ENCODE measurements around the gene FXR2. TPM values are rescaled to one million over a fixed set of nuclear protein-coding genes. Genes with fewer than 3 reads are reported as not detected.
A peak's percentile ranks its signal among the peaks of the same experiment; 100 is the strongest.

FXR2 gene
- total and polyA plus RNA-seq, 4 donors, result 29.0 to 31.1 (median 30.0) TPM

DNA sequence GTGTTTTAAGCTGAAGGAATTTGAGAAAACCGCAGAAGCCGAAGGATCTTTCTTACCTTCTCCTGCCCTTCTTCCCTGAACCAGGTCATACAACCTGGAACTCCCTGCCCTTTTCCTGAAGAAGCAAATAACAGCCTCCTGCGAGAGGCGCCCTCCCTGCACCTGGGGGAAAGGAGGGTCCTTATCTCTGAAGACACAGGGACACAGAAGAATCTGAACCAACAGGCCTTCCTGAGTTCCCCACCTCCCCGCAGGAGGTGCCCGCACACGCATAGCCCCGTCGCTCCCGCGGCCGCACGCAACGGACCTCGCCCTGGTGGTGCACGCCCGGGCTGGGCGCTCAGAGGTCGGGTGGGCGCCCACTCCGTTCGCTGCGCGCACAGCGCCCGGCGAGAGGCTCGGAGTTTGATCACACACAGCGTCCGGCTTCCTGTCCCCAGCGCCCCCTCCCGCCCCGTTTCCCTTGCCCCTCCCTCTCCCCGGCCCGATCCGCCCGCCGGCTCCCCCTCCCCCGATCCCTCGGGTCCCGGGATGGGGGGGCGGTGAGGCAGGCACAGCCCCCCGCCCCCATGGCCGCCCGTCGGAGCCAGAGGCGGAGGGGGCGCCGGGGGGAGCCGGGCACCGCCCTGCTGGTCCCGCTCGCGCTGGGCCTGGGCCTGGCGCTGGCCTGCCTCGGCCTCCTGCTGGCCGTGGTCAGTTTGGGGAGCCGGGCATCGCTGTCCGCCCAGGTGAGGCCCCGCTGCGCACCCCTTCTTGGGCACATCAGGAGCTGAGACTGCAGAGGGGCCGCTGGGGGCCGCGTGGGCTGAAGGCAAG lies 65.9 kb downstream of the FXR2 start, which contains the start of gene TNFSF12:
TSS of gene TNFSF12 (plus strand) at position 474 of the 816 bp plus-strand sequence. CDS start at position 570, 96 bp downstream.
- Histone ChIP-seq H3K27me3 (ENCODE audit: control insufficient read depth in 3 of 3, insufficient read depth in 3 of 3, low read length in 2 of 3) (no peaks in the 10 kb centered on the region), H3K4me3 (peak within 1 kb of the TSS; percentile 74), H3K4me1 (ENCODE audit: control insufficient read depth in 5 of 5, insufficient read depth in 5 of 5, low read length in 5 of 5) (peaks cover 0 to 10% (median 4%) of the 10 kb centered on the region in 5 donors), H3K9me3 (ENCODE audit: control insufficient read depth in 4 of 4, insufficient read depth in 3 of 4, low read length in 3 of 4) (no peaks in the 10 kb centered on the region), H3K27ac (ENCODE audit: low read depth in 1 of 2, low read length in 1 of 2) (peak within 1 kb of the TSS; percentile 66 to 91), H3K36me3 (ENCODE audit: control insufficient read depth in 4 of 4, insufficient read depth in 4 of 4, low read length in 4 of 4) (peaks cover 0 to 3% (median under 1%) of the 10 kb centered on the region in 4 donors), H3K9ac (ENCODE audit: insufficient read depth in 1 of 2, low read length in 2 of 2) (peak within 1 kb of the TSS; percentile 67 to 93)
- ATAC-seq (ENCODE audit: insufficient read depth, low FRiP score) (peak; percentile 50), DNase-seq (peak; percentile 64 to 73 (median 68))
- TF ChIP-seq, protein P1, sequence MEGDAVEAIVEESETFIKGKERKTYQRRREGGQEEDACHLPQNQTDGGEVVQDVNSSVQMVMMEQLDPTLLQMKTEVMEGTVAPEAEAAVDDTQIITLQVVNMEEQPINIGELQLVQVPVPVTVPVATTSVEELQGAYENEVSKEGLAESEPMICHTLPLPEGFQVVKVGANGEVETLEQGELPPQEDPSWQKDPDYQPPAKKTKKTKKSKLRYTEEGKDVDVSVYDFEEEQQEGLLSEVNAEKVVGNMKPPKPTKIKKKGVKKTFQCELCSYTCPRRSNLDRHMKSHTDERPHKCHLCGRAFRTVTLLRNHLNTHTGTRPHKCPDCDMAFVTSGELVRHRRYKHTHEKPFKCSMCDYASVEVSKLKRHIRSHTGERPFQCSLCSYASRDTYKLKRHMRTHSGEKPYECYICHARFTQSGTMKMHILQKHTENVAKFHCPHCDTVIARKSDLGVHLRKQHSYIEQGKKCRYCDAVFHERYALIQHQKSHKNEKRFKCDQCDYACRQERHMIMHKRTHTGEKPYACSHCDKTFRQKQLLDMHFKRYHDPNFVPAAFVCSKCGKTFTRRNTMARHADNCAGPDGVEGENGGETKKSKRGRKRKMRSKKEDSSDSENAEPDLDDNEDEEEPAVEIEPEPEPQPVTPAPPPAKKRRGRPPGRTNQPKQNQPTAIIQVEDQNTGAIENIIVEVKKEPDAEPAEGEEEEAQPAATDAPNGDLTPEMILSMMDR (IDR thresholded peaks at IDR 0.05; ENCODE audit: control extremely low read depth, extremely low read depth), result no peak
- WGBS, 2 donors, result 1 to 6% methylated on average over 59 to 64 of the region's 65 CpGs

DNA sequence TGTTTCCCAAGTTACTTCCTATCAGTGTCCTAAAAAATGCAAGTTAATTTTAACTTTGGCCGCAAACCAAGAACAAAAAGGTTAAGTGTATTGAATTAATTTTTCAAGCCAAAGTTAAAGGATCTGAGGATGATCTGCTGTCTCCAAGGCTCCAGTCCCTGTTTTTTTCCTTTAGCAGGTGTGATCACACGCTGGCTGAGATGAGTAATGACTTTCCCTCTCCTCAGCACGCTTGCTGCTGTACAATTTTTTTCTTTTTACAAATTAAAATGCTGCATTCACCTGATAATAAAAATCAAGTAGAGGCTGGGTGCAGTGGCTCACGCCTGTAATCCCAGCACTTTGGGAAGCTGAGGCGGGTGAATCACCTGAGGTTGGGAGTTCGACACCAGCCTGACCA lies 69.8 kb downstream of the FXR2 start:
- DNase-seq, result no peak
- TF ChIP-seq, protein P1 (IDR thresholded peaks at IDR 0.05; ENCODE audit: control extremely low read depth, extremely low read depth), result no peak
- no peak overlapping the region for H3K27ac ChIP-seq (ENCODE audit: low read depth in 1 of 2, low read length in 1 of 2)
- peaks cover 0 to 10% (median 4%) of the 10 kb centered on the region in 5 donors for H3K4me1 ChIP-seq (ENCODE audit: control insufficient read depth in 5 of 5, insufficient read depth in 5 of 5, low read length in 5 of 5)
- H3K4me3 ChIP-seq, result no peak overlapping the region
- H3K9ac ChIP-seq (ENCODE audit: insufficient read depth in 1 of 2, low read length in 2 of 2), result no peak overlapping the region
- H3K9me3 ChIP-seq (ENCODE audit: control insufficient read depth in 4 of 4, insufficient read depth in 3 of 4, low read length in 3 of 4), result no peaks in the 10 kb centered on the region
- no peaks in the 10 kb centered on the region for H3K27me3 ChIP-seq (ENCODE audit: control insufficient read depth in 3 of 3, insufficient read depth in 3 of 3, low read length in 2 of 3)
- WGBS, 2 donors, result 68 to 83% methylated on average over 6 of the region's 6 CpGs
- H3K36me3 ChIP-seq (ENCODE audit: control insufficient read depth in 4 of 4, insufficient read depth in 4 of 4, low read length in 4 of 4), result no peaks in the 10 kb centered on the region
- ATAC-seq (ENCODE audit: insufficient read depth, low FRiP score), result no peak

Small RNA genes within 50 kb of the gene (small RNA-seq; reads per million reads assigned to genes)
- gene CD68 (ENCODE audit: low replicate concordance), result not detected
- not detected for gene SNORA48 (ENCODE audit: low replicate concordance)
- gene SNORD10 (ENCODE audit: low replicate concordance), result not detected

Other genes with a start within 250 kb of the FXR2 start
- 1 to 10 TPM; 5.4 to 8.2 TPM for gene TNK1, start 233.8 kb downstream of the FXR2 start, total RNA-seq
- gene TNK1, start 233.8 kb downstream of the FXR2 start, polyA plus RNA-seq, result 1 to 10 TPM; 3.7 to 6.0 TPM
- 10 to 100 TPM; 32.4 to 43.0 TPM for gene PLSCR3, start 220.4 kb downstream of the FXR2 start, total RNA-seq
- gene PLSCR3, start 220.4 kb downstream of the FXR2 start, polyA plus RNA-seq, result 10 to 100 TPM; 19.2 to 36.0 TPM
- 10 to 100 TPM; 70.2 to 78.7 TPM for gene TMEM256, start 210.8 kb downstream of the FXR2 start, total RNA-seq
- gene TMEM256, start 210.8 kb downstream of the FXR2 start, polyA plus RNA-seq, result 100 to 1,000 TPM in 1 of 2 donors, 10 to 100 TPM in 1; 71.6 to 247 TPM
- 10 to 100 TPM; 11.2 to 15.2 TPM for gene NLGN2, start 207.1 kb downstream of the FXR2 start, total RNA-seq
- 1 to 10 TPM; 5.0 to 5.1 TPM for gene NLGN2, start 207.1 kb downstream of the FXR2 start, polyA plus RNA-seq
- not detected for gene SPEM1, start 194.6 kb downstream of the FXR2 start, total RNA-seq
- gene SPEM1, start 194.6 kb downstream of the FXR2 start, polyA plus RNA-seq, result not detected
- not detected for gene SPEM2, start 189.3 kb downstream of the FXR2 start, total RNA-seq
- not detected for gene SPEM2, start 189.3 kb downstream of the FXR2 start, polyA plus RNA-seq
- gene SPEM3, start 186.0 kb downstream of the FXR2 start, total RNA-seq, result not detected
- gene SPEM3, start 186.0 kb downstream of the FXR2 start, polyA plus RNA-seq, result not detected
- gene TMEM102, start 179.5 kb downstream of the FXR2 start, total RNA-seq, result 1 to 10 TPM; 4.8 to 9.0 TPM
- gene TMEM102, start 179.5 kb downstream of the FXR2 start, polyA plus RNA-seq, result 1 to 10 TPM; 5.5 to 8.4 TPM
- 1 to 10 TPM in 1 of 2 donors, under 1 TPM in 1; 0.52 to 3.5 TPM for gene FGF11, start 175.4 kb downstream of the FXR2 start, total RNA-seq
- under 1 TPM; 0.47 to 0.79 TPM for gene FGF11, start 175.4 kb downstream of the FXR2 start, polyA plus RNA-seq
- 10 to 100 TPM; 10.5 to 10.7 TPM for gene CHRNB1, start 169.8 kb downstream of the FXR2 start, total RNA-seq
- gene CHRNB1, start 169.8 kb downstream of the FXR2 start, polyA plus RNA-seq, result 10 to 100 TPM in 1 of 2 donors, 1 to 10 TPM in 1; 7.0 to 11.9 TPM
- gene ZBTB4, start 135.3 kb downstream of the FXR2 start, total RNA-seq, result 10 to 100 TPM; 40.4 to 56.4 TPM
- gene ZBTB4, start 135.3 kb downstream of the FXR2 start, polyA plus RNA-seq, result 10 to 100 TPM; 20.1 to 26.5 TPM
- gene SLC35G6, start 133.5 kb downstream of the FXR2 start, total RNA-seq, result not detected
- not detected for gene SLC35G6, start 133.5 kb downstream of the FXR2 start, polyA plus RNA-seq
- gene POLR2A, start 130.5 kb downstream of the FXR2 start, total RNA-seq, result 100 to 1,000 TPM; 113 to 129 TPM
- 10 to 100 TPM; 37.8 to 40.9 TPM for gene POLR2A, start 130.5 kb downstream of the FXR2 start, polyA plus RNA-seq
- 10 to 100 TPM; 15.1 to 46.5 TPM for gene TNFSF12, start 65.8 kb downstream of the FXR2 start, total RNA-seq
- gene TNFSF12, start 65.8 kb downstream of the FXR2 start, polyA plus RNA-seq, result 10 to 100 TPM; 35.4 to 72.2 TPM
- gene TNFSF13, start 56.1 kb downstream of the FXR2 start, total RNA-seq, result 100 to 1,000 TPM in 1 of 2 donors, 10 to 100 TPM in 1; 48.7 to 140 TPM
- 100 to 1,000 TPM in 1 of 2 donors, 10 to 100 TPM in 1; 86.0 to 101 TPM for gene TNFSF13, start 56.1 kb downstream of the FXR2 start, polyA plus RNA-seq
- 10 to 100 TPM; 34.0 to 48.3 TPM for gene SENP3, start 53.0 kb downstream of the FXR2 start, total RNA-seq
- 10 to 100 TPM; 48.9 to 54.4 TPM for gene SENP3, start 53.0 kb downstream of the FXR2 start, polyA plus RNA-seq
- gene CD68, start 35.3 kb downstream of the FXR2 start, total RNA-seq, result 100 to 1,000 TPM in 1 of 2 donors, 10 to 100 TPM in 1; 33.3 to 358 TPM
- 100 to 1,000 TPM; 431 to 595 TPM for gene CD68, start 35.3 kb downstream of the FXR2 start, polyA plus RNA-seq
- 10 to 100 TPM; 42.3 to 71.5 TPM for gene MPDU1, start 31.0 kb downstream of the FXR2 start, total RNA-seq
- 10 to 100 TPM; 98.1 to 99.5 TPM for gene MPDU1, start 31.0 kb downstream of the FXR2 start, polyA plus RNA-seq
- gene SOX15, start 24.8 kb downstream of the FXR2 start, total RNA-seq, result under 1 TPM in 1 of 2 donors, not detected in 1; 0.86 TPM
- 1 to 10 TPM in 1 of 2 donors, under 1 TPM in 1; 0.68 to 1.1 TPM for gene SOX15, start 24.8 kb downstream of the FXR2 start, polyA plus RNA-seq
- 10 to 100 TPM; 50.7 to 86.4 TPM for gene SAT2, start 12.9 kb upstream of the FXR2 start, total RNA-seq
- 100 to 1,000 TPM in 1 of 2 donors, 10 to 100 TPM in 1; 92.7 to 168 TPM for gene SAT2, start 12.9 kb upstream of the FXR2 start, polyA plus RNA-seq
- gene SHBG, start 15.2 kb upstream of the FXR2 start, total RNA-seq, result under 1 TPM; 0.28 to 0.63 TPM
- gene SHBG, start 15.2 kb upstream of the FXR2 start, polyA plus RNA-seq, result under 1 TPM; 0.16 to 0.57 TPM
- 10 to 100 TPM in 1 of 2 donors, 1 to 10 TPM in 1; 1.1 to 16.0 TPM for gene ATP1B2, start 36.0 kb upstream of the FXR2 start, total RNA-seq
- gene ATP1B2, start 36.0 kb upstream of the FXR2 start, polyA plus RNA-seq, result under 1 TPM; 0.31 to 0.61 TPM
- 10 to 100 TPM; 29.4 to 57.0 TPM for gene TP53, start 72.6 kb upstream of the FXR2 start, total RNA-seq
- gene TP53, start 72.6 kb upstream of the FXR2 start, polyA plus RNA-seq, result 10 to 100 TPM; 22.3 to 25.6 TPM
- gene WRAP53, start 73.6 kb upstream of the FXR2 start, total RNA-seq, result 10 to 100 TPM; 10.5 to 17.3 TPM
- 10 to 100 TPM in 1 of 2 donors, 1 to 10 TPM in 1; 9.6 to 12.5 TPM for gene WRAP53, start 73.6 kb upstream of the FXR2 start, polyA plus RNA-seq
- 1 to 10 TPM; 4.1 to 4.9 TPM for gene EFNB3, start 90.3 kb upstream of the FXR2 start, total RNA-seq
- gene EFNB3, start 90.3 kb upstream of the FXR2 start, polyA plus RNA-seq, result under 1 TPM; 0.87 TPM
- 10 to 100 TPM; 12.5 to 14.0 TPM for gene DNAH2, start 102.8 kb upstream of the FXR2 start, total RNA-seq
- 1 to 10 TPM; 1.5 to 2.7 TPM for gene DNAH2, start 102.8 kb upstream of the FXR2 start, polyA plus RNA-seq
- 10 to 100 TPM; 21.0 to 52.9 TPM for gene KDM6B, start 219.3 kb upstream of the FXR2 start, total RNA-seq
- 10 to 100 TPM; 30.2 to 38.9 TPM for gene KDM6B, start 219.3 kb upstream of the FXR2 start, polyA plus RNA-seq
- 10 to 100 TPM in 1 of 2 donors, 1 to 10 TPM in 1; 6.3 to 11.2 TPM for gene TMEM88, start 240.2 kb upstream of the FXR2 start, total RNA-seq
- 10 to 100 TPM; 11.5 to 19.6 TPM for gene TMEM88, start 240.2 kb upstream of the FXR2 start, polyA plus RNA-seq
- 10 to 100 TPM; 58.2 to 85.3 TPM for gene NAA38, start 242.7 kb upstream of the FXR2 start, total RNA-seq
- 100 to 1,000 TPM; 120 to 239 TPM for gene NAA38, start 242.7 kb upstream of the FXR2 start, polyA plus RNA-seq
- 10 to 100 TPM; 17.9 to 21.6 TPM for gene CYB5D1, start 243.1 kb upstream of the FXR2 start, total RNA-seq
- 10 to 100 TPM in 1 of 2 donors, 1 to 10 TPM in 1; 5.5 to 10.1 TPM for gene CYB5D1, start 243.1 kb upstream of the FXR2 start, polyA plus RNA-seq

Measured in lung (tissue), 13 donors.